Right ventricle myocardium superior (tissue), 1 donor: ENCODE results near the gene EIF2D. TPM values are rescaled to one million over a fixed set of nuclear protein-coding genes. Genes with fewer than 3 reads are reported as not detected.
"Not testable (repeated sequence)": the region's sequence is repeated elsewhere in the genome, so short reads cannot be mapped to it uniquely, and the experiment has no call there.

Experiments
- ATAC-seq: fragments of 200-7000 bp; cut with Tn5 transposase; one replicate; pipeline ENCODE4 v1.9.1; 2020; ENCODE audit warnings: mild to moderate bottlenecking; ENCODE audit not compliant: poor library complexity
- DNase-seq: peaks from one replicate; pipeline ENCODE4 v3.0.0-alpha.2; 2020
- intact Hi-C: fragments of 100-400 bp; cut with DNase I; formaldehyde crosslinking; loops from one replicate; pipeline ENCODE4 v1.11.2; 2022
- total RNA-seq: library from RNA; stranded (reverse); fragmentation: NEBNext Ultra II Directional; extraction: Animal tissue kit (Norgen Biotek cat#: 25700); gene quantifications from one replicate; pipeline ENCODE4 v1.2.1, GENCODE V29; 2021
- donor health status: DM: no; HTN: yes; CAD: no; lungs with severe emphysema.

The EIF2D gene
- total RNA-seq, 1 donor from 2014 or later, result 24.9 TPM

DNA sequence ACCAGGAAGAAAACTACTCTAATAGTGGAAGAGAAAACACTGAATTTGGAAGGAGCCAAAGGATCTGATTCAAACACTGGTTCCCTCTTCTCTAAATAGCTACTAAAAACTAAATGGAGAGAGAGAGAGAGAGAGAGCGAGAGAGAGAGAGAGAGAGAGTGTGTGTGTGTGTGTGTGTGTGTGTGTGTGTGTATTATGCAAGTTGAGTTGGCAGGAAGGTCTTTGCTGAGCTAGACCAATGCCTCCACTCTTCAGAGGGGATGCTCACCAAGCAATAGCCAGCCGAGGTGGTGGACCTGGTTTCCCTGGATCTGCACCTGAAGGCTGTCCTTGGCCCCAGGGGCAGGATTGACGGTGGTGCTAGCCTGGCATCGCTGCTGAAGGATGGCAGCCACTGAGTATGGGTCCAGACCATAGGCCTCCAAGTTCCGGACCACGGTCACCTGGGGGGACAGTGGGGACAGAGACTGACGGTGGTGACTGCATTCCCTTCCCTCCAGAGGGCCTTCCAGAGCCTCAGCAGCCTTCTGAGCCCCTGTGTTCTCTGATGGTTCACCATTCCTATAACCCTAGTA is 18.8 kb downstream of the EIF2D start:
- intact Hi-C loops, result no loop called here
- DNase-seq (no peak), ATAC-seq (no peak)

GRCh38 chr1:206591696-206592095 is 20.6 kb downstream of the EIF2D start:
- no peak for ATAC-seq
- intact Hi-C loops, result no loop called here

DNA sequence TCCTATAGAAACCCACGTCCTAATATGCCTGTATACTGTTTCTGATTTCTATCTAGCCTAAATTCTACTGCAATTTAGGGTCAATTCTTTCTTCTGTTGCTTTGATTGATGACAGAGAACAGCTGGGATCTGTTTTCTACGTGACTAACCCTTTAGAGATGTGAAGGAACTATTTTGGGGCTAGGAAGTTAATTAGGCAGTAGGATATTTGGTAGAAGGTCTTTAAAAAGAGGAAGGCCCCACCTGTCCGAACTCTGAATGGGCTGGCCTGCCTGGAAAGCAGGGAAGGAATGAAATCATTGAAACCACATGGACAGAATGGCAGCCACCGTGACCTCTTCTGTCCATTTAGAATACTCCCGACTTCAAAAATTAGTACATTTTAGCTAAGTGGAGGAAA is 21.0 kb downstream of the EIF2D start:
- no peak for DNase-seq
- intact Hi-C loops, result no loop called here
- no peak for ATAC-seq

More at GRCh38 chr1:206591696-206592095, 20.6 kb downstream of the EIF2D start:
- DNase-seq, result no peak

DNA sequence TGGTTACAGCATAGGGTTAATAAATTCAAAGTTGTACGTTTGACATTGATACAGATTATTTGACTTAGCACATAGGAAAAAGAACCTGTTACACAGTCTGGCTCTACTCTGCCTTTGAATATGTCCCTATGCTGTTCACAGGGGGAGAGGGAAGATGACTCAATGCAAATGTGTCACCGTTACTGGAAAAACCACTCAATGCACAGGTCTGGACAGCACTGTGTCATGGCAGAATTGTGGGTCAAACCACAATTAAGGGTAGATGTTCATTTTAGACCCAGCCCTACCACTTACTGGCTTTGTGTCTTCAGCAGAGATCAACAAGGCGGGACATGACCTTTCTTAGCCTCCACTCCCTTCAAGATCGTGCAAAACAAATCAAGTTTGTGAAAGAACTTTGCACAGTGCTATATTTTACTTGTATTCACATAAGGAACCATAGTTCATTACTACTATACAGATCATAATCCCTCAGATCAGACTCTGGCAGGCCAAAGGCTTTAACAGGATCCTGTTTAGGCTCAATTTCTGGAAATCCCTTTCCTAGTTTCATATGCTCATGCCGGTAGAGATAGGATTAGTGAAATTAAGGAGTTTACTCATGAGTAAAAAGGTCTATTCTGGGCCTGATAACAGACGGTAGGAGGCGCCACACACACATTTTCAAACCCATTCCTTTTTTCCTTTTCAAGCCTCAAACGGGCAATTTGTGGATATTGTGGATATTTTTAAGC is 22.1 kb downstream of the EIF2D start:
- no peak for ATAC-seq
- intact Hi-C loops, result no loop called here
- DNase-seq, result no peak

DNA sequence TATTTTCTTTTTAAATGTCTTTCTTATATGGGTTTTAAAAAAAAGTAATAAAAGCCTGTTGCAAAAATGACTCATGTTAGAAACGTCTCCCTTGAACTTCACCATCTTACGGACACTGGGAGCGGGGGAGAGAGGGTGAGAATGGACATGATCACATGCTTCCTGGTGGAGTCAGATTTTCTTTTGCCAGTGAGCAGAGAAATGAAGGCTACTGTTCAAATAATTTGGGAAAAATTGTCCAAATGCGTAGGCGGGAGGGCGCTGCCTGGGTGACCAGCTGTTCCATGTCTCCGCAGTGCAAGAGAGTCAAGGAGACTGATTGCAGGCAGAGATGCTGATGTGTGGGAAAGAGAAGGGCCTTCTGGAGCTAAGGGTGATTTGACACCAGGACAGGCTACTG is 23.1 kb downstream of the EIF2D start:
- ATAC-seq, result peak; percentile 75
- DNase-seq, result no peak
- intact Hi-C loops, result no loop called here

- intact Hi-C loops, result no loop called here
- DNase-seq (no peak), ATAC-seq (no peak)
Measured at GRCh38 chr1:206588492-206588891, 23.8 kb downstream of the EIF2D start.

GRCh38 chr1:206587904-206588303 is 24.4 kb downstream of the EIF2D start:
- intact Hi-C loops, result no loop called here
- no peak for ATAC-seq

GRCh38 chr1:206586501-206587445 is 25.5 kb downstream of the EIF2D start:
- intact Hi-C loops, result no loop called here
- ATAC-seq (no peak), DNase-seq (no peak)

More at GRCh38 chr1:206587904-206588303, 24.4 kb downstream of the EIF2D start:
- no peak for DNase-seq

DNA sequence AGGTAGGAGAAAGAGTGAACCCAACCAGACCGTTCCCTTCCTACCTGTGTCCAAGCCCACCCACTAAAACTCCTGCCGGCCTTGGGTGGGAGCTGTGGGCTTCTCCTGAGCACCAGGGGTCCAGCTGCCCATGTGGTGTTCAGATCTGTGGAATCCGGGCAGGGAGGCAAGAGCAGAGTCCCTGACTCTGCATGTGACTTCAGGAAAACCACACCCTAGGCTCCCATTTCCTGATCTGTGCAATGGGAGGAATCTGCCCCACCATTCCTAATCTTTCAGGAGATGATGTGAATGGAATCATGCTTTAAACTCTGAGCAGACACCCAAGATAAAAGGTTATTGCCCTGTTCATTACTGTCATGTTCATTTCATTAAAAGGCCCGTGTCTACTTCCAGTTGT is 27.6 kb downstream of the EIF2D start:
- no peak for ATAC-seq
- intact Hi-C loops, result no loop called here
- DNase-seq, result no peak

DNA sequence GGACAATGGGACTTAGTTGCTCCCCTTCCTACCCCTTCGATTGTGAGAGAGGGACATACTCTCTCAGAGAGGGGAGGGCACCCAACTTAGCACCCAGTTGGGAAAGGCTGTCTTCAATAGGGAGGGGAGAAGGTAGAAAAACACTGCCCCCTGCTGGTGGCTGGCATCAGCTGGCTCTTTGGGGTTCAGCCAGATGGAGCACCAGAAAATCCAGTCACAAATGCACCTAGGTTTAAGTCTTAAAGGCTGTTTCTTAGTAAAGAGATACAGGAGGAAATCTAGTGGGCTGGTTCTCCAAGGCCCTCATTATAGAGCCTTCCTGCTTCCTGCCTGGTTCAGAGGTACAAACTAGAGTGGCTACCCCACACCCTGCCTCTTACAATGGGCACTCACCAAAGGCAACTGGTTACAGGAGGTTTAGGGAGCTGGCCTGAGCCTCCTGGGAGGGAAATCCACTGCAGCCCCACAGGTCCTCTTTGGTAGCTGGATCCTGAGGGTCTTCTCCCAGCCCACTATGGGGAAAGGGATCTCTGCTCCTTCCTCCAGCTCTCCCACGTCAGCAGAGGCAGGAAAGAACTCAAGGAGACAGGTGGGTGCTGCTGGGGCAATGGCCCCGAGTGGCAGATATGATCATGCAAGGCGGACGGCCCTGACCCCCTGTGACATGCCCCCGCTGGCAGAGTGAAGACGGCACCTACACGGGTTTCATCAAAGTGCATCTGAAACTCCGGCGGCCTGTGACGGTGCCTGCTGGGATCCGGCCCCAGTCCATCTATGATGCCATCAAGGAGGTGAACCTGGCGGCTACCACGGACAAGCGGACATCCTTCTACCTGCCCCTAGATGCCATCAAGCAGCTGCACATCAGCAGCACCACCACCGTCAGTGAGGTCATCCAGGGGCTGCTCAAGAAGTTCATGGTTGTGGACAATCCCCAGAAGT is 28.3 kb downstream of the EIF2D start:
- intact Hi-C loops, result loop anchor here (2.0 kb wide), 2 partner anchors 39 to 93 kb away; no protein-coding TSS in a partner anchor
- DNase-seq (peak; percentile 84), ATAC-seq (peak; percentile 62)

DNA sequence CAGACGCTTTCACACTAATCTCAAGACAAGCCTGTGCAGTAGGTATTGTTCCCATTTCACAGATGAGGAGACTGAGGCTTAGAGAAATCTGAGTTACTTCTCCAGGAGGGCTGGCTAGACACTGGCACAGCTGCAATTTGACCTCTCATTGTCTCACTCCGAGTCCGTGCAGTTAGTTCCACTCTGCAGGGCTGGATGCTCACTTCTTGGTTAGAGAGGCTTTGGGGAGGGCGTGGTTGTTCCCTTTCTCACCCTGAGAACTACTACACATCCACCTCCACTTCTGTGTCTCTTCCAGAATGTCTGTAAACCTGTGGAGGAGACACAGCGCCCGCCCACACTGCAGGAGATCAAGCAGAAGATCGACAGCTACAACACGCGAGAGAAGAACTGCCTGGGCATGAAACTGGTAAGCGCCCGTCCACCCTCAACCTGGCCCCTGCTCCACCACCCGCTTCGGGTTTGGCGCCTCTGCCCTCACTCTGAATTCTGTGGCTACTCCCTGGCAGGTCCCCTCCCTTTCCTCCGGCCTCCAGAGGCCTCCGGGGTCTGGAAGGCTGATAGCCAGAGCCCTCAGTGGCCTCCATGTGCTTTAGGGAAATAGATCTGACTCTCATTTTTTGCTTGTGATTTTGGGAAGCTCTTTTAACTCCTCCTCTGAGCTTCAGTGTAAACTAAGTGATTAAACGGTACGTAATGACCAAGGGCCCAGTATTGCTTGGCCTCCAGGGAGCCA is 29.1 kb downstream of the EIF2D start:
- DNase-seq (no peak), ATAC-seq (no peak)
- intact Hi-C loops, result loop anchor here (2.0 kb wide), 2 partner anchors 38 to 92 kb away; no protein-coding TSS in a partner anchor

- no peak for DNase-seq
- ATAC-seq, result no peak
- intact Hi-C loops, result loop anchor here (2.0 kb wide), 2 partner anchors 38 to 92 kb away; no protein-coding TSS in a partner anchor
Measured at GRCh38 chr1:206582537-206582936, 29.7 kb downstream of the EIF2D start.

DNA sequence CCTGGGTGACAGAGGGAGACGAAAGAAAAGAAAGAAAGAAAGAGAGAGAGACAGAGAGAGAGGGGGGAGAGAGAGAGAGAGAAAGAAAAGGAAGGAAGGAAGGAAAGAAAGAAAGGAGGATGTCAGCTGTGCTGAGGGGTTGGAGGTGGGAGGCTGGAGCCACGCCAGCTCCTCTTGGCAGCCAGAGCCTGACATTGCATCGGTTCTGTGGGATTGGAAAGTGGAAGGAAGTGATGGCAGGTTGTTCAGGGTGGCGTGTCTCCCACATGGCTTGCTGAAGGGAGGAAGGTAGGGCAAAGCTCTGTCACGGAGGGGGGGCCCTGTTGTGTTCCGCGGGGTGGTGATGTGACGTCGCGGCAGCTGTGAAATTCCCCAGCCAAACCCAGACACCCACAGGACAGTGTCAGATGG is 30.7 kb downstream of the EIF2D start:
- DNase-seq, result peak; percentile 55
- intact Hi-C loops, result no loop called here
- ATAC-seq, result no peak

DNA sequence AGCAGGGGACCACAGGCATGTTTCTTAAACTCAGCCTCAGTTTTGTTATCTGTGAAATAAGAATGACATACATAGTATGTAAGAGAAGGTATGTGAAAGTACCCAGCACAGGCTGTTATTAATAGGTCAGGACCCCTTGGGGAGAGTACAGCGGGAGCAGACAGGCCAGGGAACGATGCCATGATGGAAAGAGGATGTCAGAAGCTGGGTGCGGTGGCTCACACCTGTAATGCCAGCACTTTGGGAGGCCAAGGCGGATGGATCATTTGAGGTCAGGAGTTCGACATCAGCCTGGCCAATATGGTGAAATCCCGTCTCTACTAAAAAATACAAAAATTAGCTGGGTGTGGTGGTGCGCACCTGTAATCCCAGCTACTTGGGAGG is 31.2 kb downstream of the EIF2D start:
- intact Hi-C loops, ATAC-seq, DNase-seq: not testable (repeated sequence)

GRCh38 chr1:206580438-206581113 is 31.7 kb downstream of the EIF2D start:
- intact Hi-C loops, result no loop called here
- no peak for DNase-seq
- no peak for ATAC-seq

DNA sequence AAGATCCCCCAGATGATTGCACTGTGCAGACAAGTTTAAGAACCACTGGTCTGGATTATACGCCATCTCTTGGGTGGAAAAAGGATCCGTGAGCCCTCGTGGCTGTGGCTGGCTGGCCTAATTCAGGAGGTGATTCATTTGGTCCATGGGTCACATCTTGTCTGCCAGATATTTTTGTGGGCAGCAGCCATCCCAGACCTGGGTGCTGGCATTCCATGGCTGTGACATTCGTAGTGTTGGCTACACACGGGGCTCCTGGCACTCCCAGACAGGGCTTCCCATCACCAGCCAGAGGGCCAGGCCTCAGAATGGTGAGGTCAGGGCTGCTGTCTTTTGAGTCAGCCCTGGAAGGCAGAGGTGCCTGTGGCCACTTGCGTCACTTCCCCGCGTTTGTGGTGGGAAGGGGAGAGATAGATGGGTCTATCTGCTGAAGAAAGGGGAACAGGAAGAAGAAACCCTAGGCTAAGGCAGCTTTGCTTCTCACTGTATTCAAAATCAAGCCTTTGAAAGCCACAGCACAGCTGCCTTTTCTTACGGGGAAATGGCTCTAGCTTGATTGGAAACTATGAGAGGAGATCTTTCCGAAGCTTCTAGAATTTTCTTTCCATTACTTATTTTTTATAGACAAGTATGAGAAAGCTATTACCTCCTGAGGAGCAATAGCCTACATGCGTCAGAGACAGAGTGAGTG is 32.4 kb downstream of the EIF2D start:
- ATAC-seq (peak; percentile 60), DNase-seq (peak; percentile 86)
- intact Hi-C loops, result no loop called here
